GM12878 (cell line): ENCODE data around the gene VSX2. TPM values are rescaled to one million over a fixed set of nuclear protein-coding genes. Genes with fewer than 3 reads are reported as not detected.

Experiments
- ATAC-seq: fragments of 200-7000 bp; cut with Tn5 transposase; 3 replicates; pipeline ENCODE4 v1.9.1; 2020; ENCODE audit warnings: mild to moderate bottlenecking, moderate library complexity
- BruUV-seq: library from RNA; stranded (reverse); fragments of 400-500 nt; replicated peaks from 2 replicates; lab custom pipeline; 2021; lab: Mats Ljungman, UMichigan
- CTCF ChIA-PET: fragments of 300-600 bp; sonication (Branson Sonifier 250); formaldehyde crosslinking; extraction: SDS; loops from one replicate; lab custom pipeline; 2021; ENCODE audit warnings: inconsistent platforms; lab: Yijun Ruan, JAX
- POLR2A ChIA-PET: fragments of 350-600 bp; formaldehyde crosslinking; extraction: SDS; loops from one replicate; lab custom pipeline; 2021; ENCODE audit warnings: inconsistent platforms; lab: Charles Lee
- RAD21 ChIA-PET: fragments of 300-600 bp; sonication (Branson Sonifier 250); formaldehyde crosslinking; loops from one replicate; lab custom pipeline; 2023; ENCODE audit warnings: antibody characterized with exemption; ENCODE audit not compliant: unreplicated experiment; lab: Charles Lee
- SMC1A ChIA-PET: fragments of 300-600 bp; sonication (Branson Sonifier 250); formaldehyde crosslinking; loops from one replicate; lab custom pipeline; 2023; ENCODE audit not compliant: unreplicated experiment, uncharacterized antibody; lab: Charles Lee
- DNase-seq: peaks from one replicate; pipeline ENCODE4 v3.0.0-alpha.2; 2011; ENCODE audit warnings: low read depth, low spot score
- FAIRE-seq: peaks from 3 replicates; lab custom pipeline; 2011; peaks lifted over from hg19 to GRCh38; lab: Jason Lieb, UNC
- H2AFZ ChIP-seq: 2 replicates; pipeline ENCODE4 v1.6.0; 2011; ENCODE audit warnings: low read depth, low read length, control low read depth; ENCODE audit not compliant: control insufficient read depth
- H3K27ac ChIP-seq: 2 replicates; pipeline ENCODE4 v1.5.1; 2011; ENCODE audit warnings: control low read depth; ENCODE audit not compliant: control insufficient read depth, insufficient read depth
- H3K27me3 ChIP-seq, 2 experiments: replicated peaks in 1 of 2; 2 replicates each; pipeline versions ENCODE4 v1.6.0 to v1.6.1; 2011; ENCODE audit warnings: low read length in 1 of 2; ENCODE audit not compliant: control insufficient read depth in 2 of 2, insufficient read depth in 2 of 2
- H3K36me3 ChIP-seq, 2 experiments: 2 replicates each; pipeline ENCODE4 v1.5.1; 2011; ENCODE audit warnings: low read length in 1 of 2; ENCODE audit not compliant: control insufficient read depth in 2 of 2, insufficient read depth in 2 of 2
- H3K4me1 ChIP-seq: 2 replicates; pipeline ENCODE4 v1.6.1; 2011; ENCODE audit warnings: mild to moderate bottlenecking, low read length, moderate library complexity, mixed read lengths; ENCODE audit not compliant: control insufficient read depth, insufficient read depth
- H3K4me2 ChIP-seq: 2 replicates; pipeline ENCODE4 v1.6.0; 2011; ENCODE audit warnings: control low read depth; ENCODE audit not compliant: control insufficient read depth, insufficient read depth
- H3K4me3 ChIP-seq: fragments of 200-600 bp; sonication (generic); 2 replicates; pipeline ENCODE4 v1.5.1; 2016
- H3K79me2 ChIP-seq: 2 replicates; pipeline ENCODE4 v1.6.0; 2011; ENCODE audit warnings: low read length; ENCODE audit not compliant: control insufficient read depth, insufficient read depth
- H3K9ac ChIP-seq: 2 replicates; pipeline ENCODE4 v1.8.0; 2011; ENCODE audit warnings: low read length, control low read depth, mixed read lengths; ENCODE audit not compliant: control insufficient read depth, insufficient read depth
- H3K9me3 ChIP-seq: replicated peaks from 3 replicates; pipeline ENCODE4 v1.5.1; 2011; ENCODE audit warnings: mild to moderate bottlenecking, low read length; ENCODE audit not compliant: control insufficient read depth, insufficient read depth
- H4K20me1 ChIP-seq: 2 replicates; pipeline ENCODE4 v1.6.0; 2011; ENCODE audit not compliant: control insufficient read depth, insufficient read depth
- EP300 ChIP-seq, 2 experiments: fragments of 150-350 bp in 1 of 2; IDR thresholded peaks; 2 replicates each; pipeline ENCODE4 v1.6.1; 2011 to 2012; ENCODE audit warnings: low read depth in 2 of 2, low read length in 2 of 2, borderline replicate concordance in 1 of 2, improper control_type of control experiment in 1 of 2, inconsistent platforms in 1 of 2; ENCODE audit not compliant: control insufficient read depth in 1 of 2
- IRF5 ChIP-seq: fragments of 450-650 bp; IDR thresholded peaks from 2 replicates; pipeline ENCODE4 v1.6.1; 2017; ENCODE audit warnings: borderline replicate concordance
- KLF5 ChIP-seq: fragments of 450-650 bp; IDR thresholded peaks from 2 replicates; pipeline ENCODE4 v1.6.1; 2014; ENCODE audit warnings: mild to moderate bottlenecking; ENCODE audit not compliant: partially characterized antibody
- PAX8 ChIP-seq: fragments of 450-650 bp; IDR thresholded peaks from 2 replicates; pipeline ENCODE4 v1.6.1; 2017; ENCODE audit warnings: mild to moderate bottlenecking, moderate library complexity
- POU2F2 ChIP-seq: IDR thresholded peaks from 3 replicates; pipeline ENCODE4 v1.6.1; 2011; ENCODE audit warnings: low read depth, mild to moderate bottlenecking, low read length, borderline replicate concordance
- RCOR1 ChIP-seq: conservative IDR thresholded peaks from 2 replicates; pipeline ENCODE4 v1.6.1; 2012; ENCODE audit warnings: low read depth, low read length, improper control_type of control experiment
- RELA ChIP-seq: fragments of 450-650 bp; IDR thresholded peaks from 2 replicates; pipeline ENCODE4 v1.8.0; 2014; ENCODE audit warnings: borderline replicate concordance; ENCODE audit not compliant: partially characterized antibody
- SMARCA5 ChIP-seq: fragments of 450-650 bp; IDR thresholded peaks from 2 replicates; pipeline ENCODE4 v1.6.1; 2017; ENCODE audit warnings: mild to moderate bottlenecking
- SP1 ChIP-seq: IDR thresholded peaks from one replicate; pipeline ENCODE4 v1.6.1; 2011; ENCODE audit warnings: low read depth, low read length
- SRF ChIP-seq, 2 experiments: IDR thresholded peaks; 2 replicates each; pipeline ENCODE4 v1.6.1; 2011; ENCODE audit warnings: low read depth in 2 of 2, low read length in 2 of 2, mild to moderate bottlenecking in 1 of 2, moderate library complexity in 1 of 2
- ZBED1 ChIP-seq: IDR thresholded peaks from 2 replicates; pipeline ENCODE4 v1.6.1; 2016; ENCODE audit warnings: borderline replicate concordance
- ZNF207 ChIP-seq: fragments of 450-650 bp; IDR thresholded peaks from 2 replicates; pipeline ENCODE4 v1.6.1; 2014; ENCODE audit warnings: antibody characterized with exemption, mild to moderate bottlenecking, borderline replicate concordance
- ZSCAN29 ChIP-seq: fragments of 450-650 bp; IDR thresholded peaks from 2 replicates; pipeline ENCODE4 v1.6.1; 2017; ENCODE audit warnings: mild to moderate bottlenecking, moderate library complexity
- WGBS: methylation state at CpG from one replicate; pipeline ENCODE4 v1.1.6; 2016; ENCODE audit warnings: low lambda C conversion rate; ENCODE audit not compliant: insufficient replicate concordance, insufficient coverage; ENCODE audit errors: missing lambda C conversion rate; 5-methylcytosine and 5-hydroxymethylcytosine counted together
- in situ Hi-C: fragments of 300-500 bp; cut with MboI; formaldehyde crosslinking; loops from 9 replicates; pipeline ENCODE4 v1.14.3; 2018; ENCODE audit warnings: mixed read lengths
- intact Hi-C: fragments of 100-400 bp; cut with micrococcal nuclease; formaldehyde crosslinking; loops from one replicate; pipeline ENCODE4 v1.14.2; 2022; ENCODE audit not compliant: unreplicated experiment
- polyA plus RNA-seq, 11 experiments: library from polyadenylated mRNA; depleted of rRNA in 4 of 11; unstranded in 6 of 11; stranded (reverse) in 5 of 11; fragments of >200 nt; fragmentation: Nextera tagmentation in 4 of 11; fragmentation: Illumina TruSeq in 1 of 11; extraction: Ambion mirVana in 4 of 11; extraction: Trizol in 1 of 11; gene quantifications; 1 replicate in 1 of 11; 2 replicates in 10 of 11; pipeline versions ENCODE4 v1.2.1 to v1.2.3, GENCODE V29; 2011 to 2016; ENCODE audit warnings: inconsistent platforms in 2 of 11, missing spikeins in 2 of 11, low read depth in 1 of 11
- total RNA-seq, 4 experiments: library from RNA; depleted of rRNA in 3 of 4; stranded (reverse); fragments of >200 nt in 3 of 4; fragmentation: Illumina TruSeq in 1 of 4; extraction: Trizol in 1 of 4; gene quantifications; 2 replicates each; pipeline versions ENCODE4 v1.2.1 to v1.2.3, GENCODE V29; 2013 to 2021
- TF ChIP-seq, protein P1 (sequence below): fragments of 450-650 bp; IDR thresholded peaks from 2 replicates; pipeline ENCODE4 v1.6.1; 2017; ENCODE audit warnings: mild to moderate bottlenecking, moderate library complexity

VSX2 gene
- total and polyA plus RNA-seq, 10 of the 15 experiments (the other 5 are each of a cell fraction or from before 2014, with no cell fraction given): 0.04 to 0.05 TPM; not detected in 8

GRCh38 chr14:74198441-74199234 lies 40.6 kb upstream of the VSX2 start:
- no TSS peak for BruUV-seq
- Histone ChIP-seq H3K9me3 (no peaks in the 10 kb centered on the region), H3K79me2 (no peaks in the 10 kb centered on the region), H3K4me3 (no peak overlapping the region)
- no peak for FAIRE-seq
- in situ Hi-C loops: no loop called here
- CTCF ChIA-PET: interaction anchor here (0.6 to 1.8 kb wide), 3 partner anchors 10 to 536 kb away, joined by 3 to 4 read pairs (median 3); no protein-coding TSS in a partner anchor
- TF ChIP-seq POU2F2: no peak
- no peak for TF ChIP-seq SMARCA5
- no peak for TF ChIP-seq IRF5
- no peak for TF ChIP-seq ZSCAN29
- TF ChIP-seq, protein P1, sequence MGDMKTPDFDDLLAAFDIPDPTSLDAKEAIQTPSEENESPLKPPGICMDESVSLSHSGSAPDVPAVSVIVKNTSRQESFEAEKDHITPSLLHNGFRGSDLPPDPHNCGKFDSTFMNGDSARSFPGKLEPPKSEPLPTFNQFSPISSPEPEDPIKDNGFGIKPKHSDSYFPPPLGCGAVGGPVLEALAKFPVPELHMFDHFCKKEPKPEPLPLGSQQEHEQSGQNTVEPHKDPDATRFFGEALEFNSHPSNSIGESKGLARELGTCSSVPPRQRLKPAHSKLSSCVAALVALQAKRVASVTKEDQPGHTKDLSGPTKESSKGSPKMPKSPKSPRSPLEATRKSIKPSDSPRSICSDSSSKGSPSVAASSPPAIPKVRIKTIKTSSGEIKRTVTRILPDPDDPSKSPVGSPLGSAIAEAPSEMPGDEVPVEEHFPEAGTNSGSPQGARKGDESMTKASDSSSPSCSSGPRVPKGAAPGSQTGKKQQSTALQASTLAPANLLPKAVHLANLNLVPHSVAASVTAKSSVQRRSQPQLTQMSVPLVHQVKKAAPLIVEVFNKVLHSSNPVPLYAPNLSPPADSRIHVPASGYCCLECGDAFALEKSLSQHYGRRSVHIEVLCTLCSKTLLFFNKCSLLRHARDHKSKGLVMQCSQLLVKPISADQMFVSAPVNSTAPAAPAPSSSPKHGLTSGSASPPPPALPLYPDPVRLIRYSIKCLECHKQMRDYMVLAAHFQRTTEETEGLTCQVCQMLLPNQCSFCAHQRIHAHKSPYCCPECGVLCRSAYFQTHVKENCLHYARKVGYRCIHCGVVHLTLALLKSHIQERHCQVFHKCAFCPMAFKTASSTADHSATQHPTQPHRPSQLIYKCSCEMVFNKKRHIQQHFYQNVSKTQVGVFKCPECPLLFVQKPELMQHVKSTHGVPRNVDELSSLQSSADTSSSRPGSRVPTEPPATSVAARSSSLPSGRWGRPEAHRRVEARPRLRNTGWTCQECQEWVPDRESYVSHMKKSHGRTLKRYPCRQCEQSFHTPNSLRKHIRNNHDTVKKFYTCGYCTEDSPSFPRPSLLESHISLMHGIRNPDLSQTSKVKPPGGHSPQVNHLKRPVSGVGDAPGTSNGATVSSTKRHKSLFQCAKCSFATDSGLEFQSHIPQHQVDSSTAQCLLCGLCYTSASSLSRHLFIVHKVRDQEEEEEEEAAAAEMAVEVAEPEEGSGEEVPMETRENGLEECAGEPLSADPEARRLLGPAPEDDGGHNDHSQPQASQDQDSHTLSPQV: no peak
- TF ChIP-seq PAX8: no peak
- TF ChIP-seq RCOR1: no peak
- TF ChIP-seq SRF (IDR thresholded peaks at IDR 0.05; ENCODE audit: low read depth in 2 of 2, low read length in 2 of 2): no peak
- no peak for TF ChIP-seq EP300 (IDR thresholded peaks at IDR 0.05; ENCODE audit: borderline replicate concordance in 1 of 2, control insufficient read depth in 1 of 2, low read depth in 2 of 2, low read length in 2 of 2)
- TF ChIP-seq ZNF207: no peak
- TF ChIP-seq KLF5: no peak
- TF ChIP-seq RELA: no peak
- TF ChIP-seq ZBED1: no peak
- no peak for TF ChIP-seq SP1
- TF ChIP-seq, all 136 proteins: peak for 0
- DNase-seq (no peak), ATAC-seq (no peak)
- ChIA-PET RAD21 (no interaction called here), SMC1A (interaction anchor here (1.0 kb wide), 1 partner anchor 10 kb away, joined by 3 read pairs; no protein-coding TSS in a partner anchor), POLR2A (no interaction called here)
- Histone ChIP-seq H3K27ac (no peak overlapping the region), H3K9ac (no peak overlapping the region), H4K20me1 (no peaks in the 10 kb centered on the region), H3K4me2 (no peak overlapping the region), H2AFZ (no peak overlapping the region), H3K4me1 (no peaks in the 10 kb centered on the region), H3K27me3 (no peaks in the 10 kb centered on the region), H3K36me3 (peaks cover 3 to 12% of the 10 kb centered on the region in 2 experiments; a peak in 3 of 4 replicates)
- intact Hi-C loops: no loop called here
- 82% methylated on average over 7 of the region's 7 CpGs for WGBS
